Spleen (tissue), 7 donors: Measurements from ENCODE around the gene SUPV3L1.

ENCODE experiments used
- CTCF ChIP-seq, 11 experiments: fragments of 200-600 bp in 7 of 11; fragments of 450-650 bp in 4 of 11; sonication (generic) in 4 of 11; IDR thresholded peaks in 8 of 11; conservative IDR thresholded peaks in 3 of 11; 1 replicate in 7 of 11; 2 replicates in 4 of 11; pipeline versions ENCODE4 v1.4.0 to v1.8.0; 2016 to 2021; ENCODE audit warnings: antibody characterized with exemption in 11 of 11, inconsistent platforms in 4 of 11, mild to moderate bottlenecking in 1 of 11
- POLR2AphosphoS5 ChIP-seq, 3 donors: sonication (generic); formaldehyde crosslinking; IDR thresholded peaks; one replicate each; pipeline ENCODE4 v1.5.1; 2017; ENCODE audit warnings: antibody characterized with exemption in 3 of 3
- donor health status: DM: no; HTN: no; CAD: no; lungs with moderate emphysema.
- donor health status: DM: no; HTN: no; CAD: no.
- donor health status: DM: no; HTN: no; CAD: no.

GRCh38 chr10:69250041-69250440, 70.0 kb downstream of the SUPV3L1 start:
- TF ChIP-seq POLR2AphosphoS5 (IDR thresholded peaks at IDR 0.05) (no peak), CTCF (IDR thresholded peaks at IDR 0.05 in 8 of 11, conservative IDR thresholded peaks at IDR 0.05 in 3 of 11) (no peak)
